ENCODE data around the gene NFS1.

Gene NFS1

DNA sequence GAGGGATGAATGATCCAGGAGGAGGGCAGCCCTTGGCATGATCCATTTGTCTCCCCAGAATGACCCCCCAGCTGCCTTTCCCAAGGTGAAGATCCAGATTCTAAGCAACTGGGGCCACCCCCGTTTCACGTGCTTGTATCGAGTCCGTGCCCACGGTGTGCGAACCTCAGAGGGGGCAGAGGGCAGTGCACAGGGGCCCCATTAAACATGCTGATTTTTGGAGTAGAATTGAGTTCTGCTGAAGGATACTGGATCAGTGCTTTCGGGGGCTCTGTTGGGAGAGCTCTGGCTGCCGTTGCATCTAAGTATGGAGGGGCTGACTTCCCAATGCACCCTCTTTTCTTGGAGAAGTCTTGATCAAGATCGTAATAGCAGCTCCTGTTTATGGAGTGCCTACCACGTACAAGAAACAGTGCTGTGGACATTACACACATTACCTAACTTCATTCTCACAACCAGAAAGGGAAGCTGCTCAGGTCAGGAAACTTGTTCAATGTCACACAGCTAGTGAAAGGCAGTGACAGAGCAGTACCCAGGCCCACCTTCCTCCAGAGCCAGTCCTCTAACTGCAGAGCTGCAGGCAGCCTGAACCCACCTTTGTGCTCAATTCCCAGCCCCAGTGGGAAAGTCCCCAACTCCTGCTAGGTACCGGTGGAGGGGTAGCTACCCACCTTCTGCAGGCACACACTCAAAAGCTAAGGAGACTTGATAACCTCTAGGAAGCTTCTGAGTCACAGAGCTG lies 78.2 kb downstream of the NFS1 start:
- Histone ChIP-seq H3K36me3 (ENCODE audit: insufficient read depth, low read length) (peaks cover 11% of the 10 kb centered on the region; the same call in 1 of the 2 replicates), H3K4me1 (ENCODE audit: control insufficient read depth, insufficient read depth, low read length, unreplicated experiment) (peaks cover 4% of the 10 kb centered on the region), H3K27ac (ENCODE audit: low read depth, low read length) (no peak overlapping the region), H2AFZ (ENCODE audit: low read length, unreplicated experiment) (no peak overlapping the region), H3K27me3 (ENCODE audit: insufficient read depth, low read length) (no peaks in the 10 kb centered on the region), H3K4me3 (ENCODE audit: low read depth, low read length) (no peak overlapping the region), H3K79me2 (ENCODE audit: control insufficient read depth, insufficient read depth, low read length, unreplicated experiment) (peaks cover 13% of the 10 kb centered on the region)

DNA sequence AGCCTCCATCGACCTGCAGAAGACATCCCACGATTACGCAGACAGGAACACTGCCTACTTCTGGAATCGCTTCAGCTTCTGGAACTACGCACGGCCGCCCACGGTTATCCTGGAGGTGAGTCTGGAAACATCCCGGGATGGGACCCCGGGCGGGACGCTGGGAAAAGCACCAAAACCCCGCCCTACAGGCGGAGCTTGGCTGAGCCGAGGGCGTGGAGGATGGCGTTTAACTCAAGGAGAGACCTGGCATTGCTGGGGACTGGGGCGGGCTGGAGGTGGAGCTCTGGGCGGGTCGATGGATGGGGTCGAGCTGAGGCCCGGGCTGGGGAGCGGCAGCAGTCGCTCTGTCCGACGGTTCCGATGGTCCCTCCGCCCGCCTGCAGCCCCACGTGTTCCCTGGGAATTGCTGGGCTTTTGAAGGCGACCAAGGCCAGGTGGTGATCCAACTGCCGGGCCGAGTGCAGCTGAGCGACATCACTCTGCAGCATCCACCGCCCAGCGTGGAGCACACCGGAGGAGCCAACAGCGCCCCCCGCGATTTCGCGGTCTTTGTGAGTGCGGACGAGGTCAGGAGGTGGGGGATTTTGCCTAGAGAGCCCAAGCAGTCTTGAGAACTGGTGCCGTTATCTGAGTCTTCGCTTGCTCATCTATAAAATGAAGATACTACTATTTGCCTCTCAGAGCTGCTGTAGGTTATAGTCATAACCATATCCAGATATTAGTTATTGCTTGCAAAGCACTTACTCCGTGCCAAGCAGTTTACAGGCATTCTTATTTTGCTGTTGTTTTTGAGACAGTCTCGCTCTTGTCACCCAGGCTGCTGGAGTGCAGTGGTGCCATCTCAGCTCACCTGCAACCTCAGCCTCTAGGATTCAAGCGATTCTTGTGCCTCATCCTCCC lies 79.7 kb downstream of the NFS1 start:
- H2AFZ ChIP-seq (ENCODE audit: low read length, unreplicated experiment), result no peak overlapping the region
- peak overlapping the region; percentile 88 for H3K4me3 ChIP-seq (ENCODE audit: low read depth, low read length)
- H3K36me3 ChIP-seq (ENCODE audit: insufficient read depth, low read length), result 0 out of 2 replicates have a peak, but pooled peaks cover 6% of the 10 kb centered on the region
- peaks cover 13% of the 10 kb centered on the region for H3K79me2 ChIP-seq (ENCODE audit: control insufficient read depth, insufficient read depth, low read length, unreplicated experiment)
- H3K4me1 ChIP-seq (ENCODE audit: control insufficient read depth, insufficient read depth, low read length, unreplicated experiment), result peaks cover 4% of the 10 kb centered on the region
- no peaks in the 10 kb centered on the region for H3K27me3 ChIP-seq (ENCODE audit: insufficient read depth, low read length)
- 0 out of 2 replicates have a peak overlapping the region, but pooled peaks have one; percentile 14 for H3K27ac ChIP-seq (ENCODE audit: low read depth, low read length)

DNA sequence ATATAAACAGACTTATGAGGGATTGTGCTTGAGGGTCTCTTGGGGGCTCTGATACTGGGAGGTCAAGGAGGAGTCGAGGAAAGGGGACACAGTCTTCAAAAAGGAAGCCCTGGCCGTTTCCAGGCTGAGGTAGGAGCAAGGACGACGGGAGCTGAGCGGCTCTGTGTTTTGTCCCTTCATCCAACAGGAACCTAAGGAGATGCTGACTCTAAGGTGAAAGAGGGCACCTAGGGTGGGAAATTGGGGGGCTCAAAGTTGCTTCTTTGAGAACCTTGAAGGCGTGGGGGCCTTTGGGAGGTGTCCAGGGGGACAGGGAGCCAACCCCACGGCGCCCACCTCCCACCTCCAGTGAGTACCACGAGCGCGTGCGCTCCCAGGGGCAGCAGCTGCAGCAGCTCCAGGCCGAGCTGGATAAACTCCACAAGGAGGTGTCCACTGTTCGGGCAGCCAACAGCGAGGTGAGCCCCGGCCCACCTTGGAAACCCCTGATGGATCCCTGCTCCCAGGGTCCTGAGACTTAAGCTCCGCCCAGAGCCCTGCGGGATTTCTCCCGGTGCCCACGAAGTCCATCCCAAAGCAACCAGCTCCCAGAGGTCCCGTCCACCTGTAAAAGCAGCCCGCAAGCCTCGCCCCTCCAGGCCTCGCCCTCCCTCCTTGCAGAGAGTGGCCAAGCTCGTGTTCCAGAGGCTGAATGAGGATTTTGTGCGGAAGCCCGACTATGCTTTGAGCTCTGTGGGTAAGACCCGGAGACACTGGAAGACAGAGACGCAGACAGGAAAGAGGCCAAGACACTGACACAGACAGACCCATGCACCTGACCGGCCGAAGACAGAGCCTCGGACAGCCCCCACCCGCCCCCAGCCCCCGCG lies 80.7 kb downstream of the NFS1 start:
- Histone ChIP-seq H3K4me1 (ENCODE audit: control insufficient read depth, insufficient read depth, low read length, unreplicated experiment) (peaks cover 4% of the 10 kb centered on the region), H2AFZ (ENCODE audit: low read length, unreplicated experiment) (no peak overlapping the region), H3K79me2 (ENCODE audit: control insufficient read depth, insufficient read depth, low read length, unreplicated experiment) (peaks cover 13% of the 10 kb centered on the region), H3K4me3 (ENCODE audit: low read depth, low read length) (peak overlapping the region; percentile 88), H3K36me3 (ENCODE audit: insufficient read depth, low read length) (0 out of 2 replicates have a peak, but pooled peaks cover 6% of the 10 kb centered on the region), H3K27me3 (ENCODE audit: insufficient read depth, low read length) (no peaks in the 10 kb centered on the region), H3K27ac (ENCODE audit: low read depth, low read length) (peak overlapping the region; percentile 92)

All from ACC112 (cell line).